Activated CD8-positive, alpha-beta memory T cell treated with anti-CD3 and anti-CD28 coated beads for 4 hours (primary cell): Measurements from ENCODE around the gene FDX1.

Experiments used
- DNase-seq, 2 donors: peaks; one replicate each; pipeline ENCODE4 v3.0.0-alpha.2; 2020; ENCODE audit warnings: low read depth in 2 of 2

FDX1 gene

GRCh38 chr11:110431051-110431672 is 1.4 kb downstream of the FDX1 start:
- no peak for DNase-seq

GRCh38 chr11:110431674-110432073 is 1.9 kb downstream of the FDX1 start:
- no peak for DNase-seq

- no peak for DNase-seq
Measured at GRCh38 chr11:110432713-110433392, 3.1 kb downstream of the FDX1 start.

GRCh38 chr11:110433393-110434333 is 3.9 kb downstream of the FDX1 start:
- DNase-seq: no peak

GRCh38 chr11:110434952-110435779 is 5.4 kb downstream of the FDX1 start:
- no peak for DNase-seq

- no peak for DNase-seq
Measured at GRCh38 chr11:110435780-110436717, 6.3 kb downstream of the FDX1 start.

GRCh38 chr11:110438017-110438416 is 8.3 kb downstream of the FDX1 start:
- DNase-seq: no peak

GRCh38 chr11:110445437-110445836 is 15.7 kb downstream of the FDX1 start:
- no peak for DNase-seq

GRCh38 chr11:110446061-110446460 is 16.3 kb downstream of the FDX1 start:
- no peak for DNase-seq

GRCh38 chr11:110446594-110446993 is 16.8 kb downstream of the FDX1 start:
- DNase-seq: no peak

- no peak for DNase-seq
Measured at GRCh38 chr11:110447343-110447742, 17.6 kb downstream of the FDX1 start.

- DNase-seq: no peak
Measured at GRCh38 chr11:110447897-110448745, 18.4 kb downstream of the FDX1 start.

- no peak for DNase-seq
Measured at GRCh38 chr11:110450246-110450645, 20.5 kb downstream of the FDX1 start.

GRCh38 chr11:110452720-110453119 is 23.0 kb downstream of the FDX1 start:
- DNase-seq: no peak

- DNase-seq: no peak
Measured at GRCh38 chr11:110453684-110454354, 24.1 kb downstream of the FDX1 start.

GRCh38 chr11:110454609-110455008 is 24.9 kb downstream of the FDX1 start:
- DNase-seq: no peak

GRCh38 chr11:110455718-110456117 is 26.0 kb downstream of the FDX1 start:
- no peak for DNase-seq

- no peak for DNase-seq
Measured at GRCh38 chr11:110463153-110463552, 33.4 kb downstream of the FDX1 start.

GRCh38 chr11:110465231-110465630 is 35.5 kb downstream of the FDX1 start:
- DNase-seq: no peak
